HG03439 (cell line): ENCODE results near the gene EEIG1.

Experiments used
- ATAC-seq: cut with Tn5 transposase; IDR thresholded peaks from one replicate; pipeline ENCODE4 v1.9.1; 2021; ENCODE audit warnings: mild to moderate bottlenecking, moderate library complexity; ENCODE audit not compliant: unreplicated experiment

Gene EEIG1

GRCh38 chr9:127975376-127976315 is 5.1 kb downstream of the EEIG1 start:
- ATAC-seq = no peak

- no peak for ATAC-seq
Measured at GRCh38 chr9:127974769-127975261, 6.0 kb downstream of the EEIG1 start.

- no peak for ATAC-seq
Measured at GRCh38 chr9:127974001-127974768, 6.6 kb downstream of the EEIG1 start.

GRCh38 chr9:127973169-127974000 is 7.4 kb downstream of the EEIG1 start:
- ATAC-seq = no peak

- no peak for ATAC-seq
Measured at GRCh38 chr9:127972236-127972871, 8.4 kb downstream of the EEIG1 start.

GRCh38 chr9:127971357-127972235 is 9.2 kb downstream of the EEIG1 start:
- ATAC-seq = peak; percentile 3

GRCh38 chr9:127970401-127971313 is 10.1 kb downstream of the EEIG1 start:
- ATAC-seq = peak; percentile 63

- no peak for ATAC-seq
Measured at GRCh38 chr9:127968700-127969383, 11.9 kb downstream of the EEIG1 start.

- ATAC-seq = no peak
Measured at GRCh38 chr9:127968042-127968441, 12.7 kb downstream of the EEIG1 start.

- ATAC-seq = no peak
Measured at GRCh38 chr9:127967151-127967809, 13.5 kb downstream of the EEIG1 start.

- no peak for ATAC-seq
Measured at GRCh38 chr9:127966416-127967150, 14.2 kb downstream of the EEIG1 start.

- no peak for ATAC-seq
Measured at GRCh38 chr9:127965953-127966352, 14.8 kb downstream of the EEIG1 start.

GRCh38 chr9:127963359-127964064 is 17.3 kb downstream of the EEIG1 start:
- ATAC-seq = no peak

GRCh38 chr9:127963041-127963358 is 17.8 kb downstream of the EEIG1 start:
- no peak for ATAC-seq

GRCh38 chr9:127962278-127962677 is 18.5 kb downstream of the EEIG1 start:
- no peak for ATAC-seq

- no peak for ATAC-seq
Measured at GRCh38 chr9:127961613-127962155, 19.1 kb downstream of the EEIG1 start.
